A549 (cell line): ENCODE results near the gene ADGRD1. TPM values are rescaled to one million over a fixed set of nuclear protein-coding genes. Genes with fewer than 3 reads are reported as not detected.
A peak's percentile ranks its signal among the peaks of the same experiment; 100 is the strongest.

Experiments used
- ATAC-seq, 2 experiments: fragments of 200-7000 bp in 1 of 2; fragments of >200 bp in 1 of 2; cut with Nextera tagmentation in 1 of 2; cut with Tn5 transposase in 1 of 2; 3 replicates each; pipeline versions ENCODE4 v1.8.0 to v1.9.1; 2018 to 2020; ENCODE audit warnings: mild to moderate bottlenecking in 1 of 2, moderate library complexity in 1 of 2
- CTCF ChIA-PET: fragments of 300-600 bp; sonication (Branson Sonifier 250); formaldehyde crosslinking; extraction: SDS; loops from one replicate; lab custom pipeline; 2021; ENCODE audit warnings: antibody characterized with exemption, inconsistent platforms; lab: Yijun Ruan, JAX
- POLR2A ChIA-PET: fragments of 350-600 bp; formaldehyde crosslinking; extraction: SDS; loops from one replicate; lab custom pipeline; 2021; ENCODE audit warnings: antibody characterized with exemption, inconsistent platforms; lab: Yijun Ruan, JAX
- DNase-seq, 2 experiments: peaks; one replicate each; pipeline versions ENCODE4 v3.0.0 to v3.0.0-alpha.2; 2011 to 2016; ENCODE audit warnings: low read depth in 1 of 2, low spot score in 1 of 2
- FAIRE-seq: peaks from 2 replicates; lab custom pipeline; 2011; peaks lifted over from hg19 to GRCh38; lab: Jason Lieb, UNC
- H3K27ac ChIP-seq, 2 experiments: fragments of >200 bp; sonication (Bioruptor Twin); formaldehyde crosslinking; 3 replicates each; pipeline ENCODE4 v1.5.1; 2016 to 2017
- H3K4me1 ChIP-seq: fragments of >200 bp; sonication (Bioruptor Twin); formaldehyde crosslinking; 3 replicates; pipeline ENCODE4 v1.6.1; 2016
- H3K4me2 ChIP-seq: fragments of >200 bp; sonication (Bioruptor Twin); formaldehyde crosslinking; 3 replicates; pipeline ENCODE4 v1.6.1; 2016
- H3K4me3 ChIP-seq: fragments of >200 bp; sonication (Bioruptor Twin); formaldehyde crosslinking; 3 replicates; pipeline ENCODE4 v1.5.1; 2016
- H3K9me3 ChIP-seq: fragments of >200 bp; sonication (Bioruptor Twin); formaldehyde crosslinking; 3 replicates; pipeline ENCODE4 v1.6.1; 2016
- CBX2 ChIP-seq: fragments of 200-600 bp; sonication (generic); IDR thresholded peaks from 2 replicates; pipeline ENCODE4 v1.6.1; 2016; ENCODE audit warnings: low read depth, mild to moderate bottlenecking, borderline replicate concordance
- CEBPB ChIP-seq, 2 experiments: fragments of >200 bp in 1 of 2; sonication (Bioruptor Twin) in 1 of 2; formaldehyde crosslinking in 1 of 2; IDR thresholded peaks; 2 replicates each; pipeline ENCODE4 v1.6.1; 2012 to 2016
- FOSB ChIP-seq: fragments of 250-450 bp; sonication (Bioruptor Pico); IDR thresholded peaks from 2 replicates; pipeline ENCODE4 v1.5.0; 2020; ENCODE audit warnings: mild to moderate bottlenecking, moderate library complexity
- GATA3 ChIP-seq: IDR thresholded peaks from 2 replicates; pipeline ENCODE4 v1.6.1; 2012; ENCODE audit warnings: borderline replicate concordance
- HEYL ChIP-seq: fragments of 250-450 bp; sonication (Bioruptor Pico); IDR thresholded peaks from 2 replicates; pipeline ENCODE4 v1.8.0; 2021; ENCODE audit warnings: mild to moderate bottlenecking, moderate library complexity
- HOXB13 ChIP-seq: fragments of 250-450 bp; sonication (Bioruptor Pico); IDR thresholded peaks from 2 replicates; pipeline ENCODE4 v1.5.0; 2020; ENCODE audit warnings: low read depth, mild to moderate bottlenecking, moderate library complexity
- HOXB5 ChIP-seq: fragments of 250-450 bp; sonication (Bioruptor Pico); IDR thresholded peaks from 2 replicates; pipeline ENCODE4 v1.5.0; 2020; ENCODE audit warnings: mild to moderate bottlenecking, moderate library complexity
- JUNB ChIP-seq: fragments of >200 bp; sonication (Bioruptor Twin); formaldehyde crosslinking; IDR thresholded peaks from 2 replicates; pipeline ENCODE4 v1.6.1; 2016
- KDM1A ChIP-seq: fragments of 200-600 bp; sonication (generic); IDR thresholded peaks from 2 replicates; pipeline ENCODE4 v1.6.1; 2016; ENCODE audit warnings: low read depth, mild to moderate bottlenecking
- MAFK ChIP-seq: fragments of 450-650 bp; IDR thresholded peaks from 2 replicates; pipeline ENCODE4 v1.6.1; 2014; ENCODE audit not compliant: partially characterized antibody
- NPAS2 ChIP-seq: fragments of 250-450 bp; sonication (Bioruptor Pico); IDR thresholded peaks from 2 replicates; pipeline ENCODE4 v1.8.0; 2022; ENCODE audit warnings: mild to moderate bottlenecking, moderate library complexity, borderline replicate concordance
- PHF8 ChIP-seq: fragments of 200-600 bp; sonication (generic); IDR thresholded peaks from 2 replicates; pipeline ENCODE4 v1.6.1; 2016; ENCODE audit warnings: low read depth, mild to moderate bottlenecking, antibody characterized with exemption, moderate library complexity, borderline replicate concordance
- POLR2A ChIP-seq: IDR thresholded peaks from 2 replicates; pipeline ENCODE4 v1.6.1; 2012; ENCODE audit warnings: mild to moderate bottlenecking, low read length
- RCOR1 ChIP-seq: fragments of 150-350 bp; IDR thresholded peaks from 2 replicates; pipeline ENCODE4 v1.6.1; 2014; ENCODE audit warnings: antibody characterized with exemption, low read length, low read depth
- SMC3 ChIP-seq: fragments of >200 bp; sonication (Bioruptor Twin); formaldehyde crosslinking; IDR thresholded peaks from 3 replicates; pipeline ENCODE4 v1.6.1; 2018; ENCODE audit warnings: inconsistent platforms
- TFCP2L1 ChIP-seq: fragments of 250-450 bp; sonication (Bioruptor Pico); IDR thresholded peaks from 2 replicates; pipeline ENCODE4 v1.5.0; 2021; ENCODE audit warnings: mild to moderate bottlenecking
- TP53 ChIP-seq: fragments of 250-450 bp; sonication (Bioruptor Pico); IDR thresholded peaks from 2 replicates; pipeline ENCODE4 v1.5.0; 2021; ENCODE audit warnings: mild to moderate bottlenecking, moderate library complexity
- ZFP36 ChIP-seq: fragments of 450-650 bp; IDR thresholded peaks from 2 replicates; pipeline ENCODE4 v1.6.1; 2014; ENCODE audit warnings: borderline replicate concordance; ENCODE audit not compliant: partially characterized antibody
- ZSCAN20 ChIP-seq: fragments of 250-450 bp; sonication (Bioruptor Pico); IDR thresholded peaks from 2 replicates; pipeline ENCODE4 v1.8.0; 2022; ENCODE audit warnings: mild to moderate bottlenecking, moderate library complexity
- WGBS: methylation state at CpG from one replicate; pipeline ENCODE4 v1.1.6; 2017; ENCODE audit errors: missing lambda C conversion rate; 5-methylcytosine and 5-hydroxymethylcytosine counted together
- polyA plus RNA-seq, 4 experiments: library from polyadenylated mRNA; depleted of rRNA in 3 of 4; stranded (reverse); fragments of >200 nt; fragmentation: RNase III in 1 of 4; extraction: RNeasy Plus Mini Kit Qiagen cat#74134 plus additional on column Dnase treatment in 1 of 4; gene quantifications; 2 replicates in 3 of 4; 3 replicates in 1 of 4; pipeline ENCODE4 v1.2.3, GENCODE V29; 2011 to 2017
- TF ChIP-seq, protein P1 (sequence below): fragments of 250-450 bp; sonication (Bioruptor Pico); IDR thresholded peaks from 2 replicates; pipeline ENCODE4 v1.5.0; 2020; ENCODE audit warnings: low read depth, mild to moderate bottlenecking, moderate library complexity
- TF ChIP-seq, protein P2 (sequence below): fragments of 150-350 bp; IDR thresholded peaks from 2 replicates; pipeline ENCODE4 v1.6.1; 2014; ENCODE audit warnings: low read depth, mild to moderate bottlenecking, low read length
- TF ChIP-seq, protein P3 (sequence below): fragments of >200 bp; sonication (Bioruptor Twin); formaldehyde crosslinking; IDR thresholded peaks from 2 replicates; pipeline ENCODE4 v1.6.1; 2016
- TF ChIP-seq, protein P4 (sequence below): IDR thresholded peaks from 2 replicates; pipeline ENCODE4 v1.6.1; 2012; ENCODE audit warnings: low read depth, borderline replicate concordance

The ADGRD1 gene
- polyA plus RNA-seq, 2 of the 4 experiments (the other 2 are of a cell fraction), result 0.36 to 1.5 TPM

DNA sequence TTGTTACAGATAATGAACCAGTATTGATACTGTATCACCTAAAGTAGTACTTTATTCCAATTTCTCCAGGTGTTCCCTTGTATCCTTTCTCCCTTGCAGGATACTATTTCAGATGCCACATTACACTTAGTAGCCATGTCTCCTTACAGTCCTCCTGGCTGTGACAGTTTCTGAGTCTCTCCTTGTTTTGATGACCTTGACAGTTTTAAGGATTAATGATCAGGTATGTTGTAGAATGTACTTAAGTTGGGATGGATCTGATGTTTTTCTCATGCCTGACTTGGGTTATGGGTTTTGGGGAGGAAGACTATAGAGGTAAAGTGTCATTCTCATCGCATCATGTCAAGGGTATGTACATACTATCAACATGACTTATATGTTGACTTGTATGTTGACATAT lies 193.6 kb downstream of the ADGRD1 start:
- TF ChIP-seq RCOR1, result no peak
- no peak for TF ChIP-seq KDM1A
- peak; percentile 64 for TF ChIP-seq MAFK
- no peak for TF ChIP-seq TFCP2L1 (CRISPR knock-in tag)
- no peak for TF ChIP-seq ZSCAN20 (CRISPR knock-in tag)
- FAIRE-seq, result no peak
- Histone ChIP-seq H3K4me2 (no peak overlapping the region), H3K27ac (no peak overlapping the region), H3K4me3 (no peak overlapping the region), H3K9me3 (peaks cover 2% of the 10 kb centered on the region; the same call in 1 of the 3 replicates), H3K4me1 (peaks cover 10% of the 10 kb centered on the region)
- CTCF ChIA-PET, result no interaction called here
- ATAC-seq, result no peak
- 34% methylated on average over 1 of the region's 1 CpG for WGBS
- POLR2A ChIA-PET, result no interaction called here
- DNase-seq, result no peak

DNA sequence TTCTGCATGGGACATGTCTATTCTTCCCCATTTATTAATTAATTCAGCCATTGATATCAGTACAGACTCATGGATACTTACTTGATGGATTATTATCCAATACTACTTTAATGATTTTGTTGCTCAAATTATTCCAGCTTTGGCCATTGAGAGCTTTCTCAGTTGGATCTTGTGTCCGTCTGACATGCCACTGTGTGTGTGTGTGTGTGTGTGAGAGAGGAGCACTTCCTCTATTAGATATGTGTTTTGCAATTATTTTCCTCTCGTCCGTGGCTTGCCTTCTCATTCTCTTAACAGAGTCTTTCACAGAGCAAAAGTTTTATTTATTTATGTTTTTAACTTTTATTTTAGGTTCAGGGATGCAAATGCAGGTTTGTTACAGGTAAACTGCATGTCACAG lies 194.2 kb downstream of the ADGRD1 start:
- DNase-seq (no peak), FAIRE-seq (no peak), ATAC-seq (no peak)
- CTCF ChIA-PET, result interaction anchor here (1.1 to 1.4 kb wide), 2 partner anchors 14 to 16 kb away, joined by 3 to 7 read pairs; no protein-coding TSS in a partner anchor
- POLR2A ChIA-PET, result no interaction called here
- TF ChIP-seq FOSB (CRISPR knock-in tag) (no peak), TP53 (CRISPR knock-in tag) (no peak), ZFP36 (no peak), MAFK (no peak), CBX2 (no peak), HOXB5 (no peak), CEBPB (IDR thresholded peaks at IDR 0.05) (no peak), PHF8 (no peak), SMC3 (no peak), JUNB (no peak), HOXB13 (CRISPR knock-in tag) (no peak), POLR2A (no peak), GATA3 (no peak), NPAS2 (CRISPR knock-in tag) (no peak), HEYL (no peak)
- TF ChIP-seq, protein P1, sequence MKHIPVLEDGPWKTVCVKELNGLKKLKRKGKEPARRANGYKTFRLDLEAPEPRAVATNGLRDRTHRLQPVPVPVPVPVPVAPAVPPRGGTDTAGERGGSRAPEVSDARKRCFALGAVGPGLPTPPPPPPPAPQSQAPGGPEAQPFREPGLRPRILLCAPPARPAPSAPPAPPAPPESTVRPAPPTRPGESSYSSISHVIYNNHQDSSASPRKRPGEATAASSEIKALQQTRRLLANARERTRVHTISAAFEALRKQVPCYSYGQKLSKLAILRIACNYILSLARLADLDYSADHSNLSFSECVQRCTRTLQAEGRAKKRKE (CRISPR knock-in tag), result no peak
- TF ChIP-seq, protein P2, sequence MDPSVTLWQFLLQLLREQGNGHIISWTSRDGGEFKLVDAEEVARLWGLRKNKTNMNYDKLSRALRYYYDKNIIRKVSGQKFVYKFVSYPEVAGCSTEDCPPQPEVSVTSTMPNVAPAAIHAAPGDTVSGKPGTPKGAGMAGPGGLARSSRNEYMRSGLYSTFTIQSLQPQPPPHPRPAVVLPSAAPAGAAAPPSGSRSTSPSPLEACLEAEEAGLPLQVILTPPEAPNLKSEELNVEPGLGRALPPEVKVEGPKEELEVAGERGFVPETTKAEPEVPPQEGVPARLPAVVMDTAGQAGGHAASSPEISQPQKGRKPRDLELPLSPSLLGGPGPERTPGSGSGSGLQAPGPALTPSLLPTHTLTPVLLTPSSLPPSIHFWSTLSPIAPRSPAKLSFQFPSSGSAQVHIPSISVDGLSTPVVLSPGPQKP, result no peak
- TF ChIP-seq, protein P3, sequence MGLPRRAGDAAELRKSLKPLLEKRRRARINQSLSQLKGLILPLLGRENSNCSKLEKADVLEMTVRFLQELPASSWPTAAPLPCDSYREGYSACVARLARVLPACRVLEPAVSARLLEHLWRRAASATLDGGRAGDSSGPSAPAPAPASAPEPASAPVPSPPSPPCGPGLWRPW, result no peak
- TF ChIP-seq, protein P4, sequence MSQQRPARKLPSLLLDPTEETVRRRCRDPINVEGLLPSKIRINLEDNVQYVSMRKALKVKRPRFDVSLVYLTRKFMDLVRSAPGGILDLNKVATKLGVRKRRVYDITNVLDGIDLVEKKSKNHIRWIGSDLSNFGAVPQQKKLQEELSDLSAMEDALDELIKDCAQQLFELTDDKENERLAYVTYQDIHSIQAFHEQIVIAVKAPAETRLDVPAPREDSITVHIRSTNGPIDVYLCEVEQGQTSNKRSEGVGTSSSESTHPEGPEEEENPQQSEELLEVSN, result no peak
- H3K27ac ChIP-seq, result no peak overlapping the region
- H3K4me1 ChIP-seq, result peaks cover 4% of the 10 kb centered on the region; the same call in 1 of the 3 replicates
- 61% methylated on average over 3 of the region's 3 CpGs for WGBS
- no peak overlapping the region for H3K4me2 ChIP-seq
- peaks cover 2% of the 10 kb centered on the region; the same call in 1 of the 3 replicates for H3K9me3 ChIP-seq
- no peak overlapping the region for H3K4me3 ChIP-seq
